Left lung (tissue), 10 donors: ENCODE data around the gene EXOC1. TPM values are rescaled to one million over a fixed set of nuclear protein-coding genes. Genes with fewer than 3 reads are reported as not detected.

Experiments used
- ATAC-seq: fragments of 200-7000 bp; cut with Tn5 transposase; one replicate; pipeline ENCODE4 v1.9.1; 2020; ENCODE audit warnings: moderate library complexity
- DNase-seq, 4 donors: peaks; one replicate each; pipeline ENCODE4 v3.0.0-alpha.2; 2013 to 2020
- H3K27ac ChIP-seq, 2 donors: fragments of 200-600 bp; sonication (generic) in 1 of 2; one replicate each; pipeline versions ENCODE4 v1.5.0 to v1.8.0; 2020 to 2021
- H3K27me3 ChIP-seq, 2 donors: fragments of 200-600 bp; sonication (generic) in 1 of 2; one replicate each; pipeline versions ENCODE4 v1.5.0 to v1.8.0; 2020 to 2021
- H3K36me3 ChIP-seq, 2 donors: fragments of 200-600 bp; sonication (generic) in 1 of 2; one replicate each; pipeline versions ENCODE4 v1.5.0 to v1.8.0; 2020 to 2021
- H3K4me1 ChIP-seq, 2 donors: fragments of 200-600 bp; one replicate each; pipeline ENCODE4 v1.8.0; 2021
- H3K4me3 ChIP-seq, 2 donors: fragments of 200-600 bp; sonication (generic) in 1 of 2; one replicate each; pipeline versions ENCODE4 v1.5.0 to v1.8.0; 2020 to 2021; ENCODE audit warnings: mild to moderate bottlenecking in 1 of 2
- H3K9me3 ChIP-seq, 2 donors: fragments of 200-600 bp; sonication (generic) in 1 of 2; one replicate each; pipeline versions ENCODE4 v1.5.0 to v1.8.0; 2020 to 2021
- intact Hi-C, 2 donors: fragments of 100-400 bp; cut with DNase I; formaldehyde crosslinking; loops; one replicate each; pipeline versions ENCODE4 v1.11.2 to v1.14.2; 2022
- polyA plus RNA-seq, 6 donors: library from polyadenylated mRNA; unstranded; fragments of 120-200 nt; gene quantifications; one replicate each; pipeline ENCODE4 v1.2.1, GENCODE V29; 2013; ENCODE audit not compliant: insufficient read length in 6 of 6
- total RNA-seq, 2 donors: library from RNA; stranded (reverse); fragmentation: NEBNext Ultra II Directional; extraction: Animal tissue kit (Norgen Biotek cat#: 25700); gene quantifications; one replicate each; pipeline ENCODE4 v1.2.1, GENCODE V29; 2021
- TF ChIP-seq, protein P1 (sequence below), 2 donors: fragments of 200-600 bp; sonication (generic) in 1 of 2; IDR thresholded peaks; one replicate each; pipeline versions ENCODE4 v1.5.0 to v1.8.0; 2021; ENCODE audit warnings: antibody characterized with exemption in 2 of 2
- donor health status: DM: no; HTN: yes; CAD: no.
- donor health status: DM: no; HTN: no; CAD: no.

EXOC1 gene
- total and polyA plus RNA-seq, 8 donors = 30.1 to 53.7 (median 48.0) TPM

DNA sequence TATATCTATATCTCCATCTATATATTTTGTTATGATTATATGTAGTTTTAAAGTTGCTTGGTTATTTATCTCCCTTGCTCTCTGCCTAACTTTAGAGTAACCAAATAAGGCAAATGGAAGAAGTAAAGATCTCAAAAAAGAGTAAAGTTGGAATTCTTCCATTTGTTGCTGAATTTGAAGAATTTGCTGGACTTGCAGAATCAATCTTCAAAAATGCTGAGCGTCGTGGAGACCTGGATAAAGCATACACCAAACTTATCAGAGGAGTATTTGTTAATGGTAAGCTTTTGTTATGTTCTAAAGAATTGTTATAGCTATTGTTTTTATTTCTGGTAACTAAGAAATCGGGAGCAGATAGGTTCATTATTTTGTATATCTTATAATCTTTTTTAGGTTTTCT lies 43.2 kb downstream of the EXOC1 start:
- intact Hi-C loops = no loop called here
- Histone ChIP-seq H3K27ac (no peak overlapping the region), H3K4me1 (peaks cover 0 to 4% of the 10 kb centered on the region in 2 donors), H3K27me3 (no peaks in the 10 kb centered on the region), H3K36me3 (peaks cover 0 to 80% of the 10 kb centered on the region in 2 donors), H3K9me3 (no peaks in the 10 kb centered on the region), H3K4me3 (no peak overlapping the region)
- DNase-seq = no peak
- no peak for ATAC-seq
- TF ChIP-seq, protein P1, sequence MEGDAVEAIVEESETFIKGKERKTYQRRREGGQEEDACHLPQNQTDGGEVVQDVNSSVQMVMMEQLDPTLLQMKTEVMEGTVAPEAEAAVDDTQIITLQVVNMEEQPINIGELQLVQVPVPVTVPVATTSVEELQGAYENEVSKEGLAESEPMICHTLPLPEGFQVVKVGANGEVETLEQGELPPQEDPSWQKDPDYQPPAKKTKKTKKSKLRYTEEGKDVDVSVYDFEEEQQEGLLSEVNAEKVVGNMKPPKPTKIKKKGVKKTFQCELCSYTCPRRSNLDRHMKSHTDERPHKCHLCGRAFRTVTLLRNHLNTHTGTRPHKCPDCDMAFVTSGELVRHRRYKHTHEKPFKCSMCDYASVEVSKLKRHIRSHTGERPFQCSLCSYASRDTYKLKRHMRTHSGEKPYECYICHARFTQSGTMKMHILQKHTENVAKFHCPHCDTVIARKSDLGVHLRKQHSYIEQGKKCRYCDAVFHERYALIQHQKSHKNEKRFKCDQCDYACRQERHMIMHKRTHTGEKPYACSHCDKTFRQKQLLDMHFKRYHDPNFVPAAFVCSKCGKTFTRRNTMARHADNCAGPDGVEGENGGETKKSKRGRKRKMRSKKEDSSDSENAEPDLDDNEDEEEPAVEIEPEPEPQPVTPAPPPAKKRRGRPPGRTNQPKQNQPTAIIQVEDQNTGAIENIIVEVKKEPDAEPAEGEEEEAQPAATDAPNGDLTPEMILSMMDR (IDR thresholded peaks at IDR 0.05) = no peak

- Histone ChIP-seq H3K4me3 (no peak overlapping the region), H3K27me3 (no peaks in the 10 kb centered on the region), H3K9me3 (peaks cover 0 to 1% of the 10 kb centered on the region in 2 donors), H3K27ac (no peak overlapping the region), H3K36me3 (peaks cover 0 to 67% of the 10 kb centered on the region in 2 donors), H3K4me1 (peaks cover 0 to 8% of the 10 kb centered on the region in 2 donors)
- intact Hi-C loops = no loop called here
- DNase-seq = no peak
- no peak for ATAC-seq
- TF ChIP-seq, protein P1 (IDR thresholded peaks at IDR 0.05) = no peak
Measured at GRCh38 chr4:55902677-55903076, 49.2 kb downstream of the EXOC1 start.

DNA sequence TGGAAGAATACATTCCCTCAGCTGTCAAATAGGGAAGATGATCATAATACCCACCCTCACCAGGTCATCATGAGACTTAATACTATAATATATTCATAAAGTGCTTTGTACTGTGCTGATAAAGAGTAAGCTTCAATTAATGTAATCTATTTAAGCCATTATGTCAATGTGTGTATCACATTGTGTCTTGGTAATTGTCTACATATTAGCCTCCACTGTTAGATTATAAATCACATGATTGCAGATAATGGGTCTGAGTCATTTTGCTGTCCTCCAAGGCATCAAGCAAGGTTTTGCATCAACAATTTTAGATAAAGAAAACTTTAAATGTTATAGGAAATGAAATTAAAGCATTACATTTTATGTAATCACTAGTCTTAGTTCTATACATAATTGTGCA lies 50.1 kb downstream of the EXOC1 start:
- Histone ChIP-seq H3K27me3 (no peaks in the 10 kb centered on the region), H3K9me3 (peaks cover 0 to 1% of the 10 kb centered on the region in 2 donors), H3K36me3 (peaks cover 0 to 58% of the 10 kb centered on the region in 2 donors), H3K4me1 (peaks cover 0 to 11% of the 10 kb centered on the region in 2 donors), H3K4me3 (no peak overlapping the region), H3K27ac (no peak overlapping the region)
- ATAC-seq = no peak
- TF ChIP-seq, protein P1 (IDR thresholded peaks at IDR 0.05) = no peak
- no peak for DNase-seq
- intact Hi-C loops = no loop called here

DNA sequence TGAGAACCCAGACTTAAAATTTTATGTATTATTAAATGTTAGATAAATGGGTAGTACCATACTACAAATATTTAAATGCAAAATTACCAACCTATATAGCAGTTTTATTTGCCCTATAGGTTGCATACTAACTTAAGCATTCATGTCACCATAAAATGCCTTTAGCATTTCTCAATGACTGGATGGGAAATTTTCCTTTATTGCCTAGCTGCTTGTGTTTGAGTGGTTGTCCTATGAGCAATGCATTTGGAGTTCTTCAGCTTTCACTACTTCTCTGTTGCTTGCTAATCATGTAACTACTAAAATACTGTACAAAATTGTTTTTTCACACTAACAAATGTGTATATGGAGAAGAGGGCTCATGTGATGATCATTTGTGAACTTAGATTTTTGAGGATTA lies 51.1 kb downstream of the EXOC1 start:
- Histone ChIP-seq H3K36me3 (peaks cover 0 to 56% of the 10 kb centered on the region in 2 donors), H3K27me3 (no peaks in the 10 kb centered on the region), H3K9me3 (peaks cover 0 to 1% of the 10 kb centered on the region in 2 donors), H3K4me1 (peaks cover 0 to 11% of the 10 kb centered on the region in 2 donors), H3K4me3 (no peak overlapping the region), H3K27ac (no peak overlapping the region)
- DNase-seq (no peak), ATAC-seq (no peak)
- TF ChIP-seq, protein P1 (IDR thresholded peaks at IDR 0.05) = no peak
- intact Hi-C loops = no loop called here

DNA sequence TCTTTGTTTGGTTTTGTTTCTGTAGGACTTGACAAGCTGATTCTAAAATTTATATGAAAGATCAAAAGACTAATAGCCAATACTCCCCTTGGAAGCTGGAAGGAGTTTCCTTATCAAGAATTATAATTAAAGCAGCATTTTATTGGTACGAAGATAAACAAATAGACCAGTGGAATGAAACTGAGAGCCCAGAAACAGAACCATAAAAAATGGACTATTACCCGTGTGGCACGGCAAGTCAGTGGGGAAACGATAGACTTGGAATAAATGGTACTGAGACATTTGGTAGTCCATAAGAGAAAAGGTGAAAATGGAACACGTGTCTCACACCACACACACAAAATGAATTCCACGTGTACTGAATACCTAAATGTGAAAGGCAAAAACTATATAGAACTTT lies 52.9 kb downstream of the EXOC1 start:
- ATAC-seq = no peak
- peaks cover 0 to 40% of the 10 kb centered on the region in 2 donors for H3K36me3 ChIP-seq
- H3K4me3 ChIP-seq = no peak overlapping the region
- H3K9me3 ChIP-seq = peaks cover 0 to 1% of the 10 kb centered on the region in 2 donors
- intact Hi-C loops = no loop called here
- TF ChIP-seq, protein P1 (IDR thresholded peaks at IDR 0.05) = no peak
- no peak overlapping the region for H3K27ac ChIP-seq
- no peaks in the 10 kb centered on the region for H3K27me3 ChIP-seq
- H3K4me1 ChIP-seq = peaks cover 0 to 11% of the 10 kb centered on the region in 2 donors
- DNase-seq = no peak
